GM19043 (cell line): ENCODE data around the gene COG5.

Experiments used
- ATAC-seq: cut with Tn5 transposase; IDR thresholded peaks from one replicate; pipeline ENCODE4 v1.9.1; 2021; ENCODE audit warnings: low read depth; ENCODE audit not compliant: unreplicated experiment

Gene COG5

GRCh38 chr7:107354640-107355039, 209.1 kb downstream of the COG5 start:
- ATAC-seq = no peak

DNA sequence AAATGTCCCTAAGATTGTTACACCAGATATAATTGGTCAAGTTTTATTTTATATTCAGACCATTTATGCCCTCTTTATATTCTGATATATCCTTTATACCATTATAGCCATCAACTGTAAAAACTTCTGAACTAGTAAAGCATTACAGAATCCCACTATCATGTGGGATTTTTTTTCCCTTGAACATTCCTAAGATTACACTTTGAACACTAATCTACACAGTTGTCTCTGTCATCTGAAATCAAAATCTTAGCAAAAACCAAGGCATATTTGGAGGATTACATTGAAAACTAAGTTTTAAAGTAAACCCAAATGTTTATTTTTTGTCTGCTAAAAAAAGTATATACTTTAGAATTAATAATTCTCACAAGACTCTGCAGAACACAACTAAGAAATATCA, 210.0 kb downstream of the COG5 start:
- no peak for ATAC-seq

GRCh38 chr7:107345898-107346297, 217.8 kb downstream of the COG5 start:
- ATAC-seq = no peak

- ATAC-seq = no peak
Measured at GRCh38 chr7:107344799-107345198, 218.9 kb downstream of the COG5 start.

GRCh38 chr7:107344286-107344685, 219.4 kb downstream of the COG5 start:
- no peak for ATAC-seq

DNA sequence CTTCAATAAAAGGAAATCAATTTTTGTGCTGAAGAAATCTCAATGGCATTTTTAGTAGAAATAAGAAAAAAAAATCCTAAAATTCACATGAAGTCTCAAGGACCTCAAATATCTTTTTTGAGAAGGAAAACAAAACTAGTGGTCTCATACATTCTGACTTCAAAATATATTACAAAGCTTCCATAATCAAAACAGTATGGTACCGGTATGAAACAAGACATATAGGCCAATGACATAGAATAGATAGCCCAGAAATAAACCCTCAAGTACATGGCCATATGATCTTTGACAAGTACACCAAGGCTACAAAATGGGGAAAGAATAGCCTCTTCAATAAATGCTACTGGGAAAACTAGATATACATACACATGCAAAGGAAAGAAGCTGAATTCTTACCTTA, 225.6 kb downstream of the COG5 start:
- no peak for ATAC-seq

- ATAC-seq = peak; percentile 73
Measured at GRCh38 chr7:107332488-107333269, 231.0 kb downstream of the COG5 start.

- ATAC-seq = no peak
Measured at GRCh38 chr7:107330478-107330877, 233.2 kb downstream of the COG5 start.

- no peak for ATAC-seq
Measured at GRCh38 chr7:107327986-107328569, 235.6 kb downstream of the COG5 start.

GRCh38 chr7:107326061-107326460, 237.7 kb downstream of the COG5 start:
- no peak for ATAC-seq

DNA sequence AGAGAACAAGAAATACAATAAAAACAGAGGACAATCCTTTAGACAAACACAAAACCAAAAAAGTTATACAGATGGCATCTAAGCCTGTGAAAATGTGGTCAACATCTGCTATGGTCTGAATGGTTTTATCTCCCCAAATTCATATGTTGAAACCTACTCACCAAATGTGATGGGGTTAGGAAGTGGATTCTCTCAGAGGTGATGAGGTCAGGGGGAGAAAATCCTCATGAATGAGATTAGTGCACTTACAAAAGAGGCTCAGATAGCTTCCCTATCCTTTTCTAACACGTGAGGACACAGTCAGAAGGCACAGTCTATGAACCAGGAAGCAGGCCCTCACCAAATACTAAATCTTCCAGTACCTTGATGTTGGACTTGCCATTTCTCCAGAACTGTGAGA, 241.7 kb downstream of the COG5 start:
- no peak for ATAC-seq

- no peak for ATAC-seq
Measured at GRCh38 chr7:107321611-107322010, 242.1 kb downstream of the COG5 start.

DNA sequence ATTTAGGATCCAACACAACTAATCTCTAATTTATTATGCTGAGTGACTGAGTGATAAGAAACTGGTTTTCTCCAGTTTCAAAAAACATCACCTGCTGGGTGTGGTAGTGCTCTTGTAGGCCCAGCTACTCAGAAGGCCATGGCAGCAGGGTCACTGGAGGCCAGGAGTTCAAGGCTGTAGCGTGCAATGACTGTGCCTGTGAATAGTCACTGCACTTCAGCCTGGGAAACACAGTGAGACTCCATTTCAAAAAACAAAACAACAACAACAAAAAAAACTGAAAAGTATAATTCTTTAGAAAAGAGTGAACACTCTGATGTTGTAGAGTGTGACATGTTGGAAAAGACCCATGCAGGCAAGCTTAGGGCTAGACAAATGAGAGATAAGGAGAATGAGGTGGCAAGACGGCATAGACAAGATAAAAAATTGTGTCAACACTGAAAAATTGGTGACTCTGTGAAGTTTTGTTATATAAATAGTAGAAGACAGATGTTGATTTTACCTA, 243.9 kb downstream of the COG5 start:
- ATAC-seq = no peak

GRCh38 chr7:107318523-107319160, 245.1 kb downstream of the COG5 start:
- ATAC-seq = no peak

- ATAC-seq = no peak
Measured at GRCh38 chr7:107315716-107316220, 248.0 kb downstream of the COG5 start.

DNA sequence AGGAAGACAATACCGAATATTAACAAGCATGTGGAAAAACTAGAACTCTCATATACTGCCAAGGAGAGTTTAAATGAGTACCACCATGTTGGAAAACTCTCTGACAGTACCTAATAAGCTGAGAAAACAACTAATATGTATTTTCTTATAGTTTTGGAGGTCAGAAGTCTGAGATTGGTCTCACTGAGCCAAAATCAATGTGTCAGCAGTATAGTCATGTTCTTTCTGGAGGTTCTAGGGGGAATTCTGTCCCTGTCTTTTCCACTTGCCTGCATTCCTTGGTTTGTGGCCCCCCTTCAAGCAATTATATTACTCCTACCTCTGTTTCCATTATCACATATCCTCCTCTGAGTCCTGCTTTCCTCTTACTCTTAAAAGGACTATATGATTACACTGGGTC, 250.4 kb downstream of the COG5 start:
- ATAC-seq = no peak

- ATAC-seq = no peak
Measured at GRCh38 chr7:107312418-107312817, 251.3 kb downstream of the COG5 start.

- ATAC-seq = no peak
Measured at GRCh38 chr7:107309296-107309695, 254.4 kb downstream of the COG5 start.

DNA sequence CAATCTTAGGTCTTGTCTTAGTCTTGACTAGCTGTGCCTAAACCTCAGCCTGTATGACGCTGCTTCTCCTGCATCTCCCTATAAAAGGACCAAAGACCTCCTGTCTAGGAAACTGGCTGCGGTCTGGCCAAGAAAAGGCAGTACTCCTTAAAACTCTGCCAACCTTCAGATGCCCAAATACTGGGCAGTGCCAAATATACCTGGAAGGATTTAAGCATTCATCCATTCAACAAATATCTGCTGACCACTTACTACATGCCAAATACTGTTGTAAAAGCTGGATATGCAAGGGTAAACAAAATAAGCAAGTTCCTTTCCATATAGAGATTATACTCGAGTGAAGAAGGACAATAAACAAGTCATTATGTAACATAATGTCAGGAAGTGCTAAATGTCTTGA, 259.1 kb downstream of the COG5 start:
- ATAC-seq = no peak

- no peak for ATAC-seq
Measured at GRCh38 chr7:107304063-107304462, 259.7 kb downstream of the COG5 start.

DNA sequence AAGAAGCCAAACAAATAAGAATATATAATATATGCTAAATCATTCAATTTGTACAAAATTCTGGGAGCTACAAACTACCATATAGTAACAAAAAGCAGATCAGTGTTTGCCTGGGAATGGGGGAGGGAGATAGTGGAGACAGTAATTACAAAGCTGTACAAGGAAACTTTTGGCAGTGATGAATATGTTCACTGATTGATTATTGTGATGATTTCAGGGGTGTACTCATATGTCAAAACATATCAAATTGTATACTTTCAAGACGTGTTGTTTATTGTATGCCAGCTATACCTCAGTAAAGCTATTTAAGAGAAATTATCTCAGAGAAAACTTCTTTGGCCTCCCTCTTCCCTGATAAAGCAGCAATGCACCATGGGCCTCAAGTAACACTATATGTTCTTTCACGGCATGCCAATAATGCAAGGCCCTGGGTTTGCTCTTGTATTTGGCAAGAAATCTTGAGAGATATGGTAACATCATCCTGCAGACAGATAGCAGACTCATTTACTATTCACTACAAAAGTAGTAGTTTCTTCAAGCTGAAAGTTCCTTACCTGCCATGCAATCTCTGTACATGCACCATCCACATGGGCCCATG, 261.4 kb downstream of the COG5 start:
- ATAC-seq = no peak
